ENCODE results near the gene GCH1. TPM values are rescaled to one million over a fixed set of nuclear protein-coding genes. Genes with fewer than 3 reads are reported as not detected.
"Not testable (repeated sequence)": the region's sequence is repeated elsewhere in the genome, so short reads cannot be mapped to it uniquely, and the experiment has no call there.

GCH1 gene
- total RNA-seq, 1 experiment from 2014 or later = 16.7 TPM

- ChIA-PET CTCF (no interaction called here), RAD21 (ENCODE audit: low non-redundant PET in 1 of 2, low total read pairs in 2 of 2, uncharacterized antibody in 2 of 2, unreplicated experiment in 2 of 2) (no interaction called here)
Observed at GRCh38 chr14:54877015-54877702, 25.5 kb downstream of the GCH1 start.

GRCh38 chr14:54875648-54876047 lies 27.0 kb downstream of the GCH1 start:
- H3K27me3 ChIP-seq (ENCODE audit: insufficient read depth, low read length); H3K79me2 ChIP-seq (ENCODE audit: insufficient read depth, low read length); H3K4me2 ChIP-seq (ENCODE audit: low read length); H3K4me1 ChIP-seq (ENCODE audit: control insufficient read depth in 1 of 2, insufficient read depth in 2 of 2, low read length in 2 of 2); H4K20me1 ChIP-seq (ENCODE audit: insufficient read depth); H2AFZ ChIP-seq (ENCODE audit: low read depth, low read length, poor library complexity, severe bottlenecking); ATAC-seq; H3K9me3 ChIP-seq (ENCODE audit: control insufficient read depth in 1 of 2, insufficient read depth in 1 of 2, low read depth in 1 of 2, low read length in 2 of 2); H3K9me2 ChIP-seq (ENCODE audit: insufficient read depth); H3K36me3 ChIP-seq (ENCODE audit: control insufficient read depth in 1 of 2, insufficient read depth in 2 of 2, low read length in 2 of 2); H3K9ac ChIP-seq (ENCODE audit: low read length); DNase-seq (ENCODE audit: low read depth, low spot score); CTCF ChIA-PET; intact Hi-C loops (cut with micrococcal nuclease); H3K27ac ChIP-seq (ENCODE audit: low read depth, low read length); BruUV-seq (replicated peaks); H3K4me3 ChIP-seq (replicated peaks in 1 of 2; ENCODE audit: low read depth in 1 of 2, low read length in 2 of 2); POLR2A ChIA-PET; RAD21 ChIA-PET (ENCODE audit: low non-redundant PET in 1 of 2, low total read pairs in 2 of 2, uncharacterized antibody in 2 of 2, unreplicated experiment in 2 of 2): not testable (repeated sequence)

More at GRCh38 chr14:54877015-54877702, 25.5 kb downstream of the GCH1 start:
- no peaks in the 10 kb centered on the region for H3K36me3 ChIP-seq (ENCODE audit: control insufficient read depth in 1 of 2, insufficient read depth in 2 of 2, low read length in 2 of 2)
- H3K79me2 ChIP-seq (ENCODE audit: insufficient read depth, low read length) = no peaks in the 10 kb centered on the region
- ATAC-seq = no peak
- POLR2A ChIA-PET = no interaction called here
- DNase-seq (ENCODE audit: low read depth, low spot score) = no peak
- H3K9me2 ChIP-seq (ENCODE audit: insufficient read depth) = no peaks in the 10 kb centered on the region
- TF ChIP-seq REST (IDR thresholded peaks at IDR 0.05; ENCODE audit: low read depth) (no peak), TCF7L2 (IDR thresholded peaks at IDR 0.05; ENCODE audit: borderline replicate concordance, extremely low read depth, insufficient read depth, insufficient read length) (no peak), ZBTB33 (IDR thresholded peaks at IDR 0.05; ENCODE audit: extremely low read depth, insufficient replicate concordance, low read length) (no peak), ZFX (IDR thresholded peaks at IDR 0.05) (no peak), POLR2A (IDR thresholded peaks at IDR 0.05; ENCODE audit: borderline replicate concordance, extremely low read depth, insufficient read depth, insufficient read length) (no peak), CEBPB (IDR thresholded peaks at IDR 0.05; ENCODE audit: low read depth) (no peak)
- H3K9me3 ChIP-seq (ENCODE audit: control insufficient read depth in 1 of 2, insufficient read depth in 1 of 2, low read depth in 1 of 2, low read length in 2 of 2) = no peaks in the 10 kb centered on the region
- no TSS peak for BruUV-seq (replicated peaks)
- H4K20me1 ChIP-seq (ENCODE audit: insufficient read depth) = no peaks in the 10 kb centered on the region
- no peak overlapping the region for H2AFZ ChIP-seq (ENCODE audit: low read depth, low read length, poor library complexity, severe bottlenecking)
- H3K4me2 ChIP-seq (ENCODE audit: low read length) = no peak overlapping the region
- H3K27ac ChIP-seq (ENCODE audit: low read depth, low read length) = no peak overlapping the region
- no peak overlapping the region for H3K9ac ChIP-seq (ENCODE audit: low read length)
- no peaks in the 10 kb centered on the region; a peak in 1 of 4 replicates for H3K4me1 ChIP-seq (ENCODE audit: control insufficient read depth in 1 of 2, insufficient read depth in 2 of 2, low read length in 2 of 2)
- no peak overlapping the region for H3K4me3 ChIP-seq (replicated peaks in 1 of 2; ENCODE audit: low read depth in 1 of 2, low read length in 2 of 2)
- intact Hi-C loops (cut with micrococcal nuclease) = no loop called here
- no peaks in the 10 kb centered on the region for H3K27me3 ChIP-seq (ENCODE audit: insufficient read depth, low read length)
